Activated CD4-positive, alpha-beta T cell treated with anti-CD3 and anti-CD28 coated beads, Interleukin-2, amount 10 ng/mL, durations not matched to agents 24 days and 14 days (primary cell): ENCODE results near the gene BMP7. TPM values are rescaled to one million over a fixed set of nuclear protein-coding genes. Genes with fewer than 3 reads are reported as not detected.

Source experiments
- DNase-seq: peaks from one replicate; pipeline ENCODE4 v3.0.0; 2022
- H3K27ac Mint-ChIP-seq: one replicate; pipeline ENCODE4 v1.8.0; 2022; ENCODE audit warnings: mild to moderate bottlenecking, mixed read lengths
- H3K27me3 Mint-ChIP-seq: one replicate; pipeline ENCODE4 v1.8.0; 2022; ENCODE audit warnings: mixed read lengths
- H3K36me3 Mint-ChIP-seq: one replicate; pipeline ENCODE4 v1.8.0; 2022; ENCODE audit warnings: low read depth, mild to moderate bottlenecking, mixed read lengths
- H3K4me1 Mint-ChIP-seq: one replicate; pipeline ENCODE4 v1.8.0; 2021; ENCODE audit warnings: mixed read lengths
- H3K4me3 Mint-ChIP-seq: one replicate; pipeline ENCODE4 v1.8.0; 2022; ENCODE audit warnings: mild to moderate bottlenecking, moderate library complexity, mixed read lengths
- H3K9me3 Mint-ChIP-seq: one replicate; pipeline ENCODE4 v1.8.0; 2021; ENCODE audit warnings: mixed read lengths
- intact Hi-C: fragments of 100-400 bp; cut with micrococcal nuclease; formaldehyde crosslinking; loops from one replicate; pipeline ENCODE4 v1.15.1; 2023
- total RNA-seq: library from RNA; stranded (reverse); gene quantifications from 2 replicates; pipeline ENCODE4 v1.2.3, GENCODE V29; 2022

The BMP7 gene
- total RNA-seq, 1 donor from 2014 or later: 0.07 TPM

- Mint-ChIP-seq H3K4me3 (no peak overlapping the region), H3K27ac (no peak overlapping the region), H3K4me1 (peaks cover 4% of the 10 kb centered on the region), H3K9me3 (no peaks in the 10 kb centered on the region), H3K27me3 (peaks cover 40% of the 10 kb centered on the region), H3K36me3 (no peaks in the 10 kb centered on the region)
- DNase-seq: no peak
- intact Hi-C loops: no loop called here
Observed at GRCh38 chr20:57256205-57256604, 10.2 kb downstream of the BMP7 start.

DNA sequence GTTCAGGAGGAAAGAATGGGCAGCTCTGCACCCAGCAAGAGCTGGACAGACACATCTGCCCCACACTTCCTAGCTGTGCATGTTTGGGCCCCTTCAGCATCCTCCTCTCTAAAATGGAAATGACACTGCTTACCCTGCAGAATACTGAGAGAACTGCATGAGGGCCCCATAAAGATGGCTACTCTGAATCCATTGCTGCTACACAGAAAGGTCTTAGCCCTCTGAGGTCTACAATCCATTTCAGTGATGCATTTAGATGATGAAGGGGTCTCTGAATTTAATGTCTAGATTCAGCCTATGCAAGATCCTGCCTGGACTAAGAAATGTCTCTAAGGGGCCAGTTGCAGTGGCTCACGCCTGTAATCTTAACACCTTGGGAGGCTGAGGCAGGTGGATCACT lies 11.3 kb downstream of the BMP7 start:
- H3K4me1 Mint-ChIP-seq: peaks cover 7% of the 10 kb centered on the region
- no peak for DNase-seq
- intact Hi-C loops: no loop called here
- H3K36me3 Mint-ChIP-seq: no peaks in the 10 kb centered on the region
- H3K9me3 Mint-ChIP-seq: no peaks in the 10 kb centered on the region
- H3K4me3 Mint-ChIP-seq: no peak overlapping the region
- H3K27ac Mint-ChIP-seq: no peak overlapping the region
- peaks cover 30% of the 10 kb centered on the region for H3K27me3 Mint-ChIP-seq

GRCh38 chr20:57252559-57253162 lies 13.8 kb downstream of the BMP7 start:
- H3K4me3 Mint-ChIP-seq: no peak overlapping the region
- peaks cover 8% of the 10 kb centered on the region for H3K27me3 Mint-ChIP-seq
- H3K4me1 Mint-ChIP-seq: peaks cover 7% of the 10 kb centered on the region
- intact Hi-C loops: no loop called here
- no peaks in the 10 kb centered on the region for H3K9me3 Mint-ChIP-seq
- H3K27ac Mint-ChIP-seq: no peak overlapping the region
- DNase-seq: no peak
- no peaks in the 10 kb centered on the region for H3K36me3 Mint-ChIP-seq

DNA sequence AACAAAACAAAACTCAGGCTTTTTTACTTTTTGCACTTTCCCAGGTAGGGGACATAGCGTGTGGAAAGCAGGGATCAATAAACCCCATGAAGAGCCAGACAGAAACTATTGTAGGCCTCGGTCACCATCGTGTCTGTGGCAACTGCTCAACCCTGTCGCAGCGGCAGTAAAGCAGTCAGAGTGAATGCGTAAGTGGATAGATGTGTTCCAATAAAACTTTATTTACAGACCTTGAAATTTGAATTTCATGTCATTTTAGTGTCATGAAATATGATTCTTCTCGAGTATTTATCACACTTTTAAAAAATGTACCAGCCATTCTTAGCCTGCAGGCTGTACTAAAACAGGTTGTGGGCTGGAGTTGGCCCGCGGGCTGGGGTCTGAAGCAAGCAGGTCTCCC lies 14.5 kb downstream of the BMP7 start:
- peaks cover 3% of the 10 kb centered on the region for H3K27me3 Mint-ChIP-seq
- no peaks in the 10 kb centered on the region for H3K9me3 Mint-ChIP-seq
- no peak overlapping the region for H3K27ac Mint-ChIP-seq
- H3K4me1 Mint-ChIP-seq: peaks cover 7% of the 10 kb centered on the region
- H3K36me3 Mint-ChIP-seq: no peaks in the 10 kb centered on the region
- intact Hi-C loops: loop anchor here (2.0 kb wide), 1 partner anchor 13 kb away; no protein-coding TSS in a partner anchor
- DNase-seq: no peak
- no peak overlapping the region for H3K4me3 Mint-ChIP-seq

GRCh38 chr20:57251344-57251743 lies 15.1 kb downstream of the BMP7 start:
- Mint-ChIP-seq H3K27ac (no peak overlapping the region), H3K9me3 (no peaks in the 10 kb centered on the region), H3K4me3 (no peak overlapping the region), H3K27me3 (peaks cover 2% of the 10 kb centered on the region), H3K4me1 (peaks cover 7% of the 10 kb centered on the region), H3K36me3 (no peaks in the 10 kb centered on the region)
- intact Hi-C loops: loop anchor here (2.0 kb wide), 1 partner anchor 13 kb away; no protein-coding TSS in a partner anchor
- DNase-seq: peak; percentile 56

DNA sequence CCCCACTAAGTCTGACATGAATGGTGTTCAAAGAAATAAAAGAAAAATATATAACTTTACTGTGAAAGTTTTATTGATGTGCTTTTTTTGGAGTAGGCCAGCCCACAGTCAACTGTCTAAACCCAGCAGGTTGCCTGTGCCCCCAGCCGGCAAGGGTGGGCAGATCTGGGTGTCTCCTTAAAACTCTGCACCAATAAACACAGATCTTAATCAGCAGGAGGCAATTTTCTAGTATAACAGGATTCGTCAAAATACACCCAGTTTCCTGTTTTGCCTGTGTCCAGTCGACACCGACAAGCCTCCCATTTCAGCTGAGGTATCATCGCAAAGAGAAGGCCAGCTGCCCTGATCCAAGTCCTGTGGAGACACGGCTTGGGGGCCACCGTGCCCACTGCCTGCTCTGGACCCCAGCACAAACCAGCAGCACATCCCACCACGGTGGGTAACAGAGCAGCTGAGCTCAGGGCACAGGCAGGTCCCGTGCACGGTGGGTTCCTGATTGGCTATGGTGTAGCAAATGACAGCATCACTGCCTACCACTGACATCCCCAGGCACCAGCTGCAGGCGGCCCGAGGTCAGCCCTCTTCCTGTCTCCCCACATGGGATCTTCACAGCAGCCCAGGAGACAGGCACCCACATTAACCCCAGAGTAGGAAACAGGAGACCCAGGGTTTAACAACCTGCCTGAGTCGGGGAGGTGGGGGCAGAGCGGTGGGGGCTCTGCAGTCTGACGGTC lies 15.7 kb downstream of the BMP7 start:
- Mint-ChIP-seq H3K36me3 (no peaks in the 10 kb centered on the region), H3K4me3 (no peak overlapping the region), H3K9me3 (no peaks in the 10 kb centered on the region), H3K4me1 (peaks cover 7% of the 10 kb centered on the region), H3K27me3 (peaks cover 2% of the 10 kb centered on the region), H3K27ac (no peak overlapping the region)
- intact Hi-C loops: loop anchor here (2.0 kb wide), 1 partner anchor 14 kb away; no protein-coding TSS in a partner anchor
- DNase-seq: peak; percentile 61

- peaks cover 2% of the 10 kb centered on the region for H3K27me3 Mint-ChIP-seq
- H3K27ac Mint-ChIP-seq: no peak overlapping the region
- DNase-seq: no peak
- no peaks in the 10 kb centered on the region for H3K9me3 Mint-ChIP-seq
- peaks cover 7% of the 10 kb centered on the region for H3K4me1 Mint-ChIP-seq
- H3K4me3 Mint-ChIP-seq: no peak overlapping the region
- no peaks in the 10 kb centered on the region for H3K36me3 Mint-ChIP-seq
- intact Hi-C loops: loop anchor here (2.0 kb wide), 1 partner anchor 15 kb away; no protein-coding TSS in a partner anchor
Observed at GRCh38 chr20:57249772-57250171, 16.7 kb downstream of the BMP7 start.

DNA sequence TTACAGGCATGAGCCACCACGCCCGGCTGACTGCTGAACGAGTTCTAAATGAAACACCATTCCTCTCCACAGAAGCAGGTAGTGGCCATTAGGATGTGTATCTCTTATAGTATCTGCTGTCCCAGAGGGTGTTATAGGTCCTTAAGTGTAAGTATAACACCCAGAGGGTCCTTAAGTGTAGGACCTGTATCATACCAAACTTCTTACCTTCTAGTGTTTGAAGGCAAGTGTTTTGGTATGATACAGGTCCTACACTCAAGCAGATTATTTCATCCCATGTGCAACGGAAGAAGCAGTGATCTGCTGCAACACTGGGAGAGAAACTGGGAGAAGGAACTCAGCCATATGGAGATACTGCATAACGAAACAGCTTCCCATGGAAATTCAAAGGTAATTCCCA lies 17.4 kb downstream of the BMP7 start:
- no peaks in the 10 kb centered on the region for H3K36me3 Mint-ChIP-seq
- intact Hi-C loops: no loop called here
- H3K9me3 Mint-ChIP-seq: no peaks in the 10 kb centered on the region
- no peak for DNase-seq
- no peaks in the 10 kb centered on the region for H3K27me3 Mint-ChIP-seq
- H3K4me3 Mint-ChIP-seq: no peak overlapping the region
- H3K4me1 Mint-ChIP-seq: peaks cover 7% of the 10 kb centered on the region
- H3K27ac Mint-ChIP-seq: no peak overlapping the region

- intact Hi-C loops: no loop called here
- Mint-ChIP-seq H3K27ac (no peak overlapping the region), H3K4me3 (no peak overlapping the region), H3K36me3 (no peaks in the 10 kb centered on the region), H3K27me3 (no peaks in the 10 kb centered on the region), H3K9me3 (no peaks in the 10 kb centered on the region), H3K4me1 (peaks cover 7% of the 10 kb centered on the region)
- no peak for DNase-seq
Observed at GRCh38 chr20:57248132-57248797, 18.2 kb downstream of the BMP7 start.

- DNase-seq: no peak
- H3K4me1 Mint-ChIP-seq: peaks cover 7% of the 10 kb centered on the region
- H3K4me3 Mint-ChIP-seq: no peak overlapping the region
- H3K27me3 Mint-ChIP-seq: no peaks in the 10 kb centered on the region
- H3K9me3 Mint-ChIP-seq: no peaks in the 10 kb centered on the region
- intact Hi-C loops: no loop called here
- no peak overlapping the region for H3K27ac Mint-ChIP-seq
- no peaks in the 10 kb centered on the region for H3K36me3 Mint-ChIP-seq
Observed at GRCh38 chr20:57247292-57247965, 19.0 kb downstream of the BMP7 start.

DNA sequence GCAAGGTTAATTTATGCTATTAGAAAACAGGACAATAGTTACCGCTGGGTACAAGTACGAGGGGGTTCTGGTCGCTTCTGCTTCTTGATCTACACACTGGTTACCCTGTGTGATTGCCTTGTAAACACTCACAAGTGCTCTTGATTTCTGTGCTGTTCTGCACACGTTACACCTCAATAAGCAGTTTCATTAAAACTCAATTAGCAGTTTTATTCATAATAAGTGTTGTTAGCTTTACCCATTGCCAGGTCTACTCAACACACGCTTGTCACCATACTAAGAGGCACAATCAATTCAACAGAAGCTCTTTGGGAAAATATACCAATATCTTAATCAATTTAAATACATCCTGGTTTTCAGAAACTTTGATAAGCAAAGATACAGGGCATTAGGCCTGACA lies 20.4 kb downstream of the BMP7 start:
- intact Hi-C loops: no loop called here
- DNase-seq: no peak
- no peak overlapping the region for H3K4me3 Mint-ChIP-seq
- H3K4me1 Mint-ChIP-seq: peaks cover under 1% of the 10 kb centered on the region
- H3K27ac Mint-ChIP-seq: no peak overlapping the region
- no peaks in the 10 kb centered on the region for H3K36me3 Mint-ChIP-seq
- no peaks in the 10 kb centered on the region for H3K27me3 Mint-ChIP-seq
- H3K9me3 Mint-ChIP-seq: peaks cover 3% of the 10 kb centered on the region

- no peak overlapping the region for H3K4me3 Mint-ChIP-seq
- H3K9me3 Mint-ChIP-seq: peaks cover 3% of the 10 kb centered on the region
- no peak for DNase-seq
- intact Hi-C loops: no loop called here
- H3K36me3 Mint-ChIP-seq: no peaks in the 10 kb centered on the region
- no peaks in the 10 kb centered on the region for H3K27me3 Mint-ChIP-seq
- no peaks in the 10 kb centered on the region for H3K4me1 Mint-ChIP-seq
- no peak overlapping the region for H3K27ac Mint-ChIP-seq
Observed at GRCh38 chr20:57244627-57245214, 21.7 kb downstream of the BMP7 start.

GRCh38 chr20:57244221-57244585 lies 22.2 kb downstream of the BMP7 start:
- Mint-ChIP-seq H3K4me3 (no peak overlapping the region), H3K36me3 (no peaks in the 10 kb centered on the region), H3K9me3 (peaks cover 3% of the 10 kb centered on the region), H3K27ac (no peak overlapping the region), H3K27me3 (no peaks in the 10 kb centered on the region), H3K4me1 (no peaks in the 10 kb centered on the region)
- intact Hi-C loops: no loop called here
- no peak for DNase-seq
